Measurements from ENCODE around the gene HS3ST3B1.

- TF ChIP-seq, protein P1, sequence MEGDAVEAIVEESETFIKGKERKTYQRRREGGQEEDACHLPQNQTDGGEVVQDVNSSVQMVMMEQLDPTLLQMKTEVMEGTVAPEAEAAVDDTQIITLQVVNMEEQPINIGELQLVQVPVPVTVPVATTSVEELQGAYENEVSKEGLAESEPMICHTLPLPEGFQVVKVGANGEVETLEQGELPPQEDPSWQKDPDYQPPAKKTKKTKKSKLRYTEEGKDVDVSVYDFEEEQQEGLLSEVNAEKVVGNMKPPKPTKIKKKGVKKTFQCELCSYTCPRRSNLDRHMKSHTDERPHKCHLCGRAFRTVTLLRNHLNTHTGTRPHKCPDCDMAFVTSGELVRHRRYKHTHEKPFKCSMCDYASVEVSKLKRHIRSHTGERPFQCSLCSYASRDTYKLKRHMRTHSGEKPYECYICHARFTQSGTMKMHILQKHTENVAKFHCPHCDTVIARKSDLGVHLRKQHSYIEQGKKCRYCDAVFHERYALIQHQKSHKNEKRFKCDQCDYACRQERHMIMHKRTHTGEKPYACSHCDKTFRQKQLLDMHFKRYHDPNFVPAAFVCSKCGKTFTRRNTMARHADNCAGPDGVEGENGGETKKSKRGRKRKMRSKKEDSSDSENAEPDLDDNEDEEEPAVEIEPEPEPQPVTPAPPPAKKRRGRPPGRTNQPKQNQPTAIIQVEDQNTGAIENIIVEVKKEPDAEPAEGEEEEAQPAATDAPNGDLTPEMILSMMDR (IDR thresholded peaks at IDR 0.05): no peak
- TF ChIP-seq POLR2A (IDR thresholded peaks at IDR 0.05): no peak
Observed at GRCh38 chr17:14296166-14296910, 4.5 kb upstream of the HS3ST3B1 start.
